ENCODE data around the gene HK1.

Gene HK1

DNA sequence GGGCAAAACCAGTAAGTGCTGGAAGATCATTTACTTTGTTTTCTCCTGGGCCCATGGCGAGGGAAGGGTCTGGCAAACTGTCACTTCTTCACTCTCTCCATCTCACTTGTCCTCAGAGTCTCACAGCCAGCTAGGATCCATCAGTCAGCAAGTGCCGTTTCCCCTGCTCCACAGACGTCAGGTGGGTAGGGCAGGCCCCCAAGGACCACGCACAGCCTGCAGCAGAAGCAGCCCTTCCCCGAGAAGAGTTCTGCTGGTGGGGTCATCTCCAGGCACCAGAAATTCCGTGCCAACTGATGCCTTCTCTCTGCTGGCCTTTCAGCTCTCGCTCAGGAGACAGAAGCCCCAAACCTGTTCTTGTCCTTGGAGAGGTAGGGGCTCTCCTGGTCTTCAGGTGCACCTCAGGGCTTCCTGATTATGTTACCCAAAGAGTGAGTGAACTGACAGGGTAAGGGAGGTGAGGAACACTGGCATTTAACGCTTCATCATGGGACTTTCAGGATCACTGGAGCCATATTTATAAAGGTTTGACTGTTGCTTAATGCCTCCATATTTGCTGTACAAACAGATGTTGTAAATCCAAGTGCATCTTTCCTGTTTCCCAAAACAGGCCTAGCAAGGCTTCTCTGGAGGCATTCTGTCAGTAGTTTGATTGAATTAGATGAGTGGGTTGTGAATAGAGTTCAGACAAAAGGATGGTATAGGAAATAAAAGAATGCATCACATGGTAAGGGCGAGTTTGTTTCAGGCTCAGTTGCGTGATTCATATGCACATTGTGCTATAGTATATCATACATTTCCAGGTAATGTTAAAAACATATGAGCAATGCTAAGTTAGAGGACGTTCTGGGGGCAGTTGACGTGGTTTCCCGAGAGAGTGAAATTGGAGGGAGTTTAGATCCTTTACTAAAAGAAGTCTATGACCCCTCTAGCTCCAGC is 159.3 kb downstream of the HK1 start:
- TF ChIP-seq, protein P1, sequence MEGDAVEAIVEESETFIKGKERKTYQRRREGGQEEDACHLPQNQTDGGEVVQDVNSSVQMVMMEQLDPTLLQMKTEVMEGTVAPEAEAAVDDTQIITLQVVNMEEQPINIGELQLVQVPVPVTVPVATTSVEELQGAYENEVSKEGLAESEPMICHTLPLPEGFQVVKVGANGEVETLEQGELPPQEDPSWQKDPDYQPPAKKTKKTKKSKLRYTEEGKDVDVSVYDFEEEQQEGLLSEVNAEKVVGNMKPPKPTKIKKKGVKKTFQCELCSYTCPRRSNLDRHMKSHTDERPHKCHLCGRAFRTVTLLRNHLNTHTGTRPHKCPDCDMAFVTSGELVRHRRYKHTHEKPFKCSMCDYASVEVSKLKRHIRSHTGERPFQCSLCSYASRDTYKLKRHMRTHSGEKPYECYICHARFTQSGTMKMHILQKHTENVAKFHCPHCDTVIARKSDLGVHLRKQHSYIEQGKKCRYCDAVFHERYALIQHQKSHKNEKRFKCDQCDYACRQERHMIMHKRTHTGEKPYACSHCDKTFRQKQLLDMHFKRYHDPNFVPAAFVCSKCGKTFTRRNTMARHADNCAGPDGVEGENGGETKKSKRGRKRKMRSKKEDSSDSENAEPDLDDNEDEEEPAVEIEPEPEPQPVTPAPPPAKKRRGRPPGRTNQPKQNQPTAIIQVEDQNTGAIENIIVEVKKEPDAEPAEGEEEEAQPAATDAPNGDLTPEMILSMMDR (conservative IDR thresholded peaks at IDR 0.05; ENCODE audit: low read depth, low read length) = no peak
- H3K4me3 ChIP-seq (ENCODE audit: low read length) = no peak overlapping the region
- no peak for DNase-seq (ENCODE audit: low read depth)

DNA sequence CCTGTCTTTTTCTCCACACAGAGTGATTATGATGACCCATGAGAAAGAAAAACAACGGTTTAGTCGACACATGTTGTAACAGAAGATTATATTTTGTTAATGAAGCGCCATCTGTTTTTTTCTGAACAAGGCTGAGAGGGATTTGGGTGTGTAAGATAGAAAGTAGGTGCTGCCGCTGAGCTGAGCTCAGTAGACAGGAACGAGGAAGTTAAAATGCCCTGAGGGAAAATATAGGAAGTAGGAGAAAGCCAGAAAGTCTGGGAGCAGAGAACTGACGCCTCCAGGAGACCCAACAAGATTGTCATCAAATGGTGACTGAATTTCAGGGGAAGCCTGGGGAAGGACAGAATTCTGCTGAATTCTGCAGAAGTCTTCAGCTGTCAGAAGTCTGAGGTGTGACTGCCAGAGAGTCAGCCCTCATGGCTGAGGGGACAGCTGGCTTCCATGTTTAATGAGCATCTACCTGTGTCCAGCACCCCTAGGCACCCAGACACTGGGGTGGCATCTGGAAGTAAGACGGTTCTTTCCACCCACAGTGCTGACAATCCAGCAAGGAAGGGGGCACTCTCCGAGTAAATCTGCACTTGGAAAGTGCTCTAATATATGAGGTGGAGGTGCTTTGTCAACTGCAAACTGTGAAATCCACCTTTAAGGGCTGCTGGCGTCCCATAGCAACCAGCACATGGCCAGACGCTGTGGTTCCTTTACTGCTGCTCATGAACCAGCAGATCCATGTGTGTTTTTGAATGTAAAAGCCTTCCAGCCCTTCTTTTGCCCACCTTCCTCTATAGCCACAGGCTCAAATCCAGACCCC is 160.4 kb downstream of the HK1 start:
- DNase-seq (ENCODE audit: low read depth) = no peak
- H3K4me3 ChIP-seq (ENCODE audit: low read length) = no peak overlapping the region
- TF ChIP-seq, protein P1 (conservative IDR thresholded peaks at IDR 0.05; ENCODE audit: low read depth, low read length) = no peak

DNA sequence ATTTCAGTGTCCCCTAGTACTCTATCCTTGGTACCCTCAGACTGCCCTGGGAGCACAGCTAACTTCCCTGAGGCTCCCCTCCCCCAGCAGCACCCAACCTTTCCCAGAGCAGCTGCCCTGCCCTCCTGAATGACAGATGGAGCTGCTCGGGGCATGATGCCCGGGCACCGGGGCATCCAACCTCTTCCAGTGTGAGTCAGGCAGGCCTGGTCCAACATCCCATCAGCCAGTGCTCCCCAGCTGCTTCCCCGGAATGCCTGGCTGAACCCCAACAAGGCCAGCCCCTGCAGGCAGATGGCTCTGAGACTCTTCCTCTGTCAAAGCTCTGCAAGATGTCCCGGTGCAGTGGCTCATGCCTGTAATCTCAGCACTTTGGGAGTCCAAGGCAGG is 161.0 kb downstream of the HK1 start:
- no peak for DNase-seq (ENCODE audit: low read depth)
- H3K4me3 ChIP-seq (ENCODE audit: low read length) = no peak overlapping the region
- TF ChIP-seq, protein P1 (conservative IDR thresholded peaks at IDR 0.05; ENCODE audit: low read depth, low read length) = no peak

DNA sequence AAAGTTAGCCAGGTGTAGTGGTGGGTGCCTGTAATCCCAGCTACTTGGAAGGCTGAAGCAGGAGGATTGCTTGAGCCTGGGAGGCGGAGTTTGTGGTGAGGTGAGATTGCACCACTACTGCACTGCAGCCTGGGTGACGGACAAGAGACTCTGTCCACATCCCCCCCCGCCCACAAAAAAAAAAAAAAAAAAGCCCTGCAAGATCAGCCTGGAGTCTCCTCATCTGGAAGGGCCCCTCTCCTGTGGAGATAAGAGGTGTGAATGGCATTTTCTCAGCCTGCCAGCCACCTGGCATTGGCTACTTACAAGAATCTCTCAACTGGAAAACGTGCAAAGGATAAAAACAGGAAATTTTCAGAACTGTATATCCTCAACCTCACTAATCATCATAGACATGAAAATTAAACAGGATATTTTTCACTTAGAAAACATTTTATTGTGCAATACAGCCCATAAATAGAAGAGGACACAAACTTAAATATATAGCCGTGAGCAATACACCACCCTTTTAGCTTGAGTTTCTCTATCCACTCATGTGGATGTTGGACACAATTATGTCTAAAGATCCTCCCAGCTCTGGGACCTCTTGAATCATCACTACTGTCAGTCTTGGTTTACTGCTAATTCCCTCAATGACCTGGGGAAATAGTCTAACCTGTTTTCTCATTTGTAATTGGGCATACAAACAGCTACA is 161.7 kb downstream of the HK1 start:
- no peak for DNase-seq (ENCODE audit: low read depth)
- TF ChIP-seq, protein P1 (conservative IDR thresholded peaks at IDR 0.05; ENCODE audit: low read depth, low read length) = no peak
- H3K4me3 ChIP-seq (ENCODE audit: low read length) = no peak overlapping the region

DNA sequence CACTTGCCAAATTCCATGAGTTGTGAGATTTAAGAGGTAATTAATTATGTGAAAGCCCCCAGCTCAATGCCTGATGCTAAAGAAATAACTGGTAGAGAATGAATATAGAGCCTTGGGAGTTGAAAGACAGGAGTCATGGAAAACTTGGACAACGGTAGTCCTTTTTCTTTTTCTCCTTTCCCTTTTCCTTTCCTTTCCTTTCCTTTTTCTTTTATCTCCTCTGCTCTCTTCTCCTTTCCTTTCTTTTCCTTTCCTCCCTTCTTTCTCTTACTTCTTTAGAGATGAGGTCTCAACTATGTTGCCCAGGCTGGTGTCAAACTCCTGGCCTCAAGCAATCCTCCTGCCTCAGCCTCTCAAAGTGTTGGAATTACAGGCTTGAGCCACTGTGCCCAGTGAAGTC is 165.1 kb downstream of the HK1 start:
- DNase-seq (ENCODE audit: low read depth) = no peak
- no peak overlapping the region for H3K4me3 ChIP-seq (ENCODE audit: low read length)
- TF ChIP-seq, protein P1 (conservative IDR thresholded peaks at IDR 0.05; ENCODE audit: low read depth, low read length) = no peak

DNA sequence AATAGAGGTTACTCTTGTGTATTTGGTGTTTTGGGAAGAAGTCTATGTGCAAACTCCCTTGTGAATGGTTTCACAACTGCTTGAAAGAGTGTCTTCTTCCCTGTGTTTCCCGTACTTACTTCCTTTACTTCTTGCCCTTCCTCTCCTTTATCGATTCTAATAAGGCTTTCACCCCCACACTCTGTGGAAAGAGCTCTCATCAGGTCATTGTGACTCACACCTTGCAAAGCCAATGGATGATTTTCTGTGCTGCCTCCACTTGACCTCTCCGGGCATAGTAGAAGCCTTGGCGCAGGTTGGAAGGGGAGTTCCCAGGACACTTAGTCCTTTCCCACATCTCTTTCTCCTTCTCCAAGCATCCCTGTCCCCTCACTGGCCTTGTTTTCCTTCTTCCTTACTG is 166.7 kb downstream of the HK1 start:
- no peak overlapping the region for H3K4me3 ChIP-seq (ENCODE audit: low read length)
- TF ChIP-seq, protein P1 (conservative IDR thresholded peaks at IDR 0.05; ENCODE audit: low read depth, low read length) = no peak
- no peak for DNase-seq (ENCODE audit: low read depth)
